GM12874 (cell line): ENCODE data around the gene DOCK3.

ENCODE experiments used
- TF ChIP-seq, protein P1 (sequence below): IDR thresholded peaks from 2 replicates; pipeline ENCODE4 v1.5.1; 2011; ENCODE audit warnings: low read depth, mild to moderate bottlenecking, control low read depth, low read length, moderate library complexity; ENCODE audit not compliant: insufficient read depth

Gene DOCK3

DNA sequence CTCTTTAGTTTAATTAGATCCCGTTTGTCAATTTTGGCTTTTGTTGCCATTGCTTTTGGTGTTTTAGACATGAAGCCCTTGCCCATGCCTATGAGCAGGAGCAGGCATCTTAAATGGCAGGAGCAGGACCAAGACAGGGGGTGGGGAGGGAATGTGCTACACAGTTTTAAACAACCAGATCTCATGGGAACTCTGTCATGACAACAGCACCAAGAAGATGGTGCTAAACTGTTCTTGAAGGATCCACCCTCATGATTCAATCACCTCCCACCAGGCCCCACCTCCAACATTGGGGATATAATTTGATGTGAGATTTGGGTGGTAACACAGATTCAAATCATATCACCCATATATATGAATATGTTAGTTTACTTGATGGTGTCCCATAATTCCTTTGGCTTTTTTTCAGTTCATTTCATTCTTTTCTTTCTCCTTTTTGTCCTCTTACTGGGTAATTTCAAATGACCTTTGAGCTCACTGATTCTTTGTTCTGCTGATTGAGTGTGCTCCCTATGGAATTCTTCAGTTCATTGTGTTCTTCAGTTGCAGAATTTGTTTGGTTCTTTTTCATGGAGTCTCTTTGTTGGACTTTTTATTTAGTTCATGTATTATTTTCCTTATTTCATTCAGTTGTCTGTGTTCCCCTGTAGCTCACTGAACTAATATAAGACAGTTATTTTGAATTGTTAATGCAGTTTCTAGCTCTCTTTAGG lies 62.6 kb downstream of the DOCK3 start:
- TF ChIP-seq, protein P1, sequence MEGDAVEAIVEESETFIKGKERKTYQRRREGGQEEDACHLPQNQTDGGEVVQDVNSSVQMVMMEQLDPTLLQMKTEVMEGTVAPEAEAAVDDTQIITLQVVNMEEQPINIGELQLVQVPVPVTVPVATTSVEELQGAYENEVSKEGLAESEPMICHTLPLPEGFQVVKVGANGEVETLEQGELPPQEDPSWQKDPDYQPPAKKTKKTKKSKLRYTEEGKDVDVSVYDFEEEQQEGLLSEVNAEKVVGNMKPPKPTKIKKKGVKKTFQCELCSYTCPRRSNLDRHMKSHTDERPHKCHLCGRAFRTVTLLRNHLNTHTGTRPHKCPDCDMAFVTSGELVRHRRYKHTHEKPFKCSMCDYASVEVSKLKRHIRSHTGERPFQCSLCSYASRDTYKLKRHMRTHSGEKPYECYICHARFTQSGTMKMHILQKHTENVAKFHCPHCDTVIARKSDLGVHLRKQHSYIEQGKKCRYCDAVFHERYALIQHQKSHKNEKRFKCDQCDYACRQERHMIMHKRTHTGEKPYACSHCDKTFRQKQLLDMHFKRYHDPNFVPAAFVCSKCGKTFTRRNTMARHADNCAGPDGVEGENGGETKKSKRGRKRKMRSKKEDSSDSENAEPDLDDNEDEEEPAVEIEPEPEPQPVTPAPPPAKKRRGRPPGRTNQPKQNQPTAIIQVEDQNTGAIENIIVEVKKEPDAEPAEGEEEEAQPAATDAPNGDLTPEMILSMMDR = no peak

DNA sequence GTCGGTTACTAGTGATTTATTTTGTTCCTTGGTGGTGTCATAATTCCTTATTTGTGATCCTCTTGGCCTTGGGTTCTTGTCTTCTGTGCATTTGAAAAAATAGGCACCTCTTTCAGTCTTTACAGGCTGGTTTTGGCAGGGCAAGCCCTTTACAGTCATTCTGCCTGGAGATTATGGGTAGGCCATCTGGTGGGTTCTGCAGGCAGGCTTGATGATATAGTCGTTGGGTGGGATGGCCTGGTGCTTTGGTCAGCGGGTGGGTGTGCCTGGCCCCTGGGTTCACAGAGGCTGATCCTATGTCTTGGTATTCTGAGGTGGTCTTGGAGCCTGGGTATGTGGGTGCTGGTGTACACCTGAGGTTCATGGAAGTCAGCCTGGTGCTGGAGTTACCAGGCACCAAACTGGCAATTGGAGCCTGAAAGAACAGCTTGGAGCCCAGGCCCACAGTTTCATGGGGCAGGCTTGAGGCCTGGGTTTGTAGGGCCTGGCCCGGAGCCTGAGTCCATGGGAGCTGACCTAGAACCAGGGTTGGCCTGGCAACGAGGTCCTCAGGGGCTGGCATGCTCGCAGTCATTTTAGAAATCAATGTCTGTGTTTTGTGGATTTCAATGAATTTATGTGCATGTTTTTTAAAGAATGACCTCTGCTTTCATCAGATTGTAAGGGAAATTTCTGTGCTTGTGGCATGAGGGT lies 63.3 kb downstream of the DOCK3 start:
- TF ChIP-seq, protein P1 = no peak

GRCh38 chr3:50743643-50744042 lies 68.9 kb downstream of the DOCK3 start:
- TF ChIP-seq, protein P1 = no peak

DNA sequence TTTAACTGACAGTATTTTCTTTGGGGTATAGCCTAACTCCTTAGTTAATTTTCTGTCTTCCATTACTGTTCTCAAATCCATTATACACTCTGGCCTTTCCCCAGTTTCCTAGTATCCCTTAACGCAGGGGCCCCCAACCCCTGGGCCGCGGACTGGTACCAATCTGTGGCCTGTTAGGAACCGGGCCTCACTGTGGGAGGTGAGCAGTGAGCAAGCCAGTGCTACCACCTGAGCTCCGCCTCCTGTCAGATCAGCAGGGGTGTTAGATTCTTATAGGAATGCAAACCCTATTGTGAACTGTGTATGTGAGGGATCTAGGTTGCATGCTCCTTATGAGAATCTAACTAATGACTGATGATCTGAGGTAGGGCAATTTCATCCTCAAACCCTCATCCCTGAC lies 75.1 kb downstream of the DOCK3 start:
- TF ChIP-seq, protein P1 = no peak

GRCh38 chr3:50759015-50759414 lies 84.3 kb downstream of the DOCK3 start:
- TF ChIP-seq, protein P1 = no peak

GRCh38 chr3:50777680-50778079 lies 103.0 kb downstream of the DOCK3 start:
- TF ChIP-seq, protein P1 = no peak

GRCh38 chr3:50786631-50787030 lies 111.9 kb downstream of the DOCK3 start:
- TF ChIP-seq, protein P1 = no peak
